ENCODE results near the gene KIFC1.

The KIFC1 gene

GRCh38 chr6:33456156-33456555, 64.5 kb downstream of the KIFC1 start:
- in situ Hi-C loops (cut with MboI; ENCODE audit: low pct_unique_long_range_greater_than_20kb, low sequenced_read_pairs), result no loop called here
- no peak for DNase-seq

- DNase-seq, result no peak
- in situ Hi-C loops (cut with MboI; ENCODE audit: low pct_unique_long_range_greater_than_20kb, low sequenced_read_pairs), result no loop called here
These were observed 67.1 kb downstream of the KIFC1 start for GRCh38 chr6:33458676-33459075.

GRCh38 chr6:33459226-33459625, 67.6 kb downstream of the KIFC1 start:
- in situ Hi-C loops (cut with MboI; ENCODE audit: low pct_unique_long_range_greater_than_20kb, low sequenced_read_pairs), result no loop called here
- DNase-seq, result no peak
